Activated CD8-positive, alpha-beta T cell treated with anti-CD3 and anti-CD28 coated beads for 36 hours (primary cell): Measurements from ENCODE around the gene CNPY3. TPM values are rescaled to one million over a fixed set of nuclear protein-coding genes. Genes with fewer than 3 reads are reported as not detected.

Experiments
- ATAC-seq: fragments of 200-7000 bp; cut with Tn5 transposase; one replicate; pipeline ENCODE4 v1.10.0; 2021; ENCODE audit warnings: mild to moderate bottlenecking, moderate library complexity
- CTCF ChIA-PET: fragments of 350-600 bp; sonication (Branson Sonifier 250); formaldehyde crosslinking; loops from one replicate; lab custom pipeline; 2021; ENCODE audit warnings: antibody characterized with exemption; lab: Charles Lee
- POLR2A ChIA-PET: fragments of 350-600 bp; sonication (Branson Sonifier 250); formaldehyde crosslinking; loops from one replicate; lab custom pipeline; 2021; ENCODE audit warnings: antibody characterized with exemption; lab: Charles Lee
- DNase-seq: peaks from one replicate; pipeline ENCODE4 v3.0.0-alpha.2; 2020
- H3K27ac Mint-ChIP-seq: one replicate; pipeline ENCODE4 v1.8.0; 2021; ENCODE audit warnings: mild to moderate bottlenecking, mixed read lengths
- H3K27me3 Mint-ChIP-seq: one replicate; pipeline ENCODE4 v1.8.0; 2021; ENCODE audit warnings: mixed read lengths
- H3K36me3 Mint-ChIP-seq: one replicate; pipeline ENCODE4 v1.8.0; 2021; ENCODE audit warnings: low read depth, mixed read lengths
- H3K4me1 Mint-ChIP-seq: one replicate; pipeline ENCODE4 v1.8.0; 2021; ENCODE audit warnings: low read depth, mixed read lengths
- H3K4me3 Mint-ChIP-seq: one replicate; pipeline ENCODE4 v1.8.0; 2021; ENCODE audit warnings: mild to moderate bottlenecking, moderate library complexity, mixed read lengths
- H3K9me3 Mint-ChIP-seq: one replicate; pipeline ENCODE4 v1.8.0; 2021; ENCODE audit warnings: mixed read lengths
- intact Hi-C: fragments of 100-400 bp; cut with micrococcal nuclease; formaldehyde crosslinking; loops from one replicate; pipeline ENCODE4 v1.10.0; 2022
- total RNA-seq, 2 experiments: library from RNA; stranded (reverse); gene quantifications; one replicate each; pipeline ENCODE4 v1.2.3, GENCODE V29; 2021
- TF ChIP-seq, protein P1 (sequence below): fragments of 200-600 bp; IDR thresholded peaks from one replicate; pipeline ENCODE4 v1.8.0; 2022; ENCODE audit warnings: antibody characterized with exemption, mild to moderate bottlenecking

The CNPY3 gene
- total RNA-seq, 2 experiments from 2014 or later = 46.2 to 46.8 TPM

DNA sequence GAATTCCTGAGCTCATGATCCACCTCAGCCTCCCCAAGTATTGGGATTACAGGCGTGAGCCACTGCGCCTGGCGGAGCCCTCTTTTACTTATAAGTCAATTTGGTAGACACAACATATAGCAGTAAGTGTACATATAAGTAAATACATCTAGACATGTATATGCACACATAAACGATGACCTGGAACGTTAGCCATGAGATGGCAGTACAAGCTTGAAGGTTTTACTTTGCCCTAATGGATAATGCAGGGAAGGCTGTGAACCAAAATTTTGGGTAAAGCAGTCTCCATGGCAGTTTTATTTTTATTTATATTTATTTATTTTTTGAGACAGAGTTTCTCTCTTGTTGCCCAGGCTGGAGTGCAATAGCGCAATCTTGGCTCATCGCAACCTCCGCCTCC lies 28.8 kb downstream of the CNPY3 start:
- POLR2A ChIA-PET = interaction anchor here (1.3 kb wide), 1 partner anchor 12 kb away, joined by 3 read pairs; no protein-coding TSS in a partner anchor
- no peak overlapping the region for H3K27ac Mint-ChIP-seq
- intact Hi-C loops = no loop called here
- CTCF ChIA-PET = interaction anchor here (0.9 to 1.0 kb wide), 2 partner anchors 57 to 186 kb away, joined by 4 to 7 read pairs; no protein-coding TSS in a partner anchor
- TF ChIP-seq, protein P1, sequence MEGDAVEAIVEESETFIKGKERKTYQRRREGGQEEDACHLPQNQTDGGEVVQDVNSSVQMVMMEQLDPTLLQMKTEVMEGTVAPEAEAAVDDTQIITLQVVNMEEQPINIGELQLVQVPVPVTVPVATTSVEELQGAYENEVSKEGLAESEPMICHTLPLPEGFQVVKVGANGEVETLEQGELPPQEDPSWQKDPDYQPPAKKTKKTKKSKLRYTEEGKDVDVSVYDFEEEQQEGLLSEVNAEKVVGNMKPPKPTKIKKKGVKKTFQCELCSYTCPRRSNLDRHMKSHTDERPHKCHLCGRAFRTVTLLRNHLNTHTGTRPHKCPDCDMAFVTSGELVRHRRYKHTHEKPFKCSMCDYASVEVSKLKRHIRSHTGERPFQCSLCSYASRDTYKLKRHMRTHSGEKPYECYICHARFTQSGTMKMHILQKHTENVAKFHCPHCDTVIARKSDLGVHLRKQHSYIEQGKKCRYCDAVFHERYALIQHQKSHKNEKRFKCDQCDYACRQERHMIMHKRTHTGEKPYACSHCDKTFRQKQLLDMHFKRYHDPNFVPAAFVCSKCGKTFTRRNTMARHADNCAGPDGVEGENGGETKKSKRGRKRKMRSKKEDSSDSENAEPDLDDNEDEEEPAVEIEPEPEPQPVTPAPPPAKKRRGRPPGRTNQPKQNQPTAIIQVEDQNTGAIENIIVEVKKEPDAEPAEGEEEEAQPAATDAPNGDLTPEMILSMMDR = no peak
- peaks cover 8% of the 10 kb centered on the region for H3K4me1 Mint-ChIP-seq
- no peaks in the 10 kb centered on the region for H3K9me3 Mint-ChIP-seq
- no peaks in the 10 kb centered on the region for H3K36me3 Mint-ChIP-seq
- no peak overlapping the region for H3K4me3 Mint-ChIP-seq
- DNase-seq (no peak), ATAC-seq (no peak)
- no peaks in the 10 kb centered on the region for H3K27me3 Mint-ChIP-seq

DNA sequence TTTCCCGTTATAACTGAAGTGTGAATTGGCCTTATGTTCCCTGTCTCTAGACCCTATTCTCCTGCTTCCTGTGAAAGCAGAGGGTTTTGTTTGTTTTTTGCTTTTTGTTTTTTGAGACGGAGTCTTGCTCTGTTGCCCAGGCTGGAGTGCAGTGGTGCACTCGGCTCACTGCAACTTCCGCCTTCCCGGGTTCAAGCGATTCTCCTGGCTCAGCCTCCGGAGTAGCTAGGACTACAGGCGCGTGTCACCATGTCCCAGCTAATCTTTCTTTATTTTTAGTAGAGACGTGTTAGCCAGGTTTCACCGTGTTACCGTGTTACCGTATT lies 30.6 kb downstream of the CNPY3 start:
- POLR2A ChIA-PET = interaction anchor here (0.6 kb wide), 1 partner anchor 8 kb away, joined by 3 read pairs; no protein-coding TSS in a partner anchor
- H3K27ac Mint-ChIP-seq = no peak overlapping the region

DNA sequence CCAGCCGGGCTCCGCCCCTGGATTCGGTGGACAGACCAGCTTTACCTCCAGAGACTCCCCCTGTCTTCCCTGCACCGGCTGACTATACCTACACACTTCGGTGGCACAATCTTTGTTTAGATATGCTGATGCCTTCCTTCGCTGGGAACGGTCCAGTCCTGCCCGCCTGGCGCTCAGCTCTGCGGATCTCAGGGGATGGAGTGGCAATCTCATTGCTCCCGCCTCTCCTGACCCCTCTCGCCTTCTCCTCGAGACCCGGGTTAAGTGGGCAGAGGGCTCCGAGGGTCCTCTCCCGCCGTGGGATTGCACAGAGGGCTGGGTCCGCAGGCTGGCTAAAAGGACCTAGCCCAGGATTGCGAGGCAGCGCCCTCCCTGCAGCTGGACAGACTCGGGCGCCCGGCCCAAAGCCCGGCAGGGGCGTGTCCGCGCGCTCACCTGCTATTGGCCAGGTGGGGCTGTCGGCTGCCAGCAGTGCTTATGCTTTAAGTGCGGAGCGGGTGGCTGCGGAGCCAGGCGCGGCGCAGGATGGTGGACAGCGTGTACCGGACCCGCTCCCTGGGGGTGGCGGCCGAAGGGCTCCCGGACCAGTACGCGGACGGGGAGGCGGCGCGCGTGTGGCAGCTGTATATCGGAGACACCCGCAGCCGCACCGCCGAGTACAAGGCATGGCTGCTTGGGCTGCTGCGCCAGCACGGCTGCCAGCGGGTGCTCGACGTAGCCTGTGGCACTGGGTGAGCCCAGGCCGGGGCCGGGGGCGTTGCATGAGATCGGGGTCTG lies 31.2 kb downstream of the CNPY3 start, which contains the start of gene GNMT:
Gene GNMT, plus strand, starts transcription at position 512 of the 777 bp plus-strand sequence. Its CDS starts 14 bp downstream, at position 526.
- DNase-seq (peak; percentile 42), ATAC-seq (peak; percentile 77)
- ChIA-PET POLR2A (interaction anchor here (0.6 to 1.1 kb wide), 2 partner anchors 8 to 19 kb away, joined by 3 to 4 read pairs; partner anchors contain the start of gene PEX6), CTCF (interaction anchor here (0.6 to 1.1 kb wide), 2 partner anchors 11 to 36 kb away, joined by 3 read pairs; no protein-coding TSS in a partner anchor)
- Mint-ChIP-seq H3K27me3 (no peaks in the 10 kb centered on the region), H3K9me3 (no peaks in the 10 kb centered on the region), H3K36me3 (peaks cover 1% of the 10 kb centered on the region), H3K4me1 (peaks cover 8% of the 10 kb centered on the region), H3K4me3 (peak within 1 kb of the TSS; percentile 54), H3K27ac (no peak within 1 kb of the TSS)
- intact Hi-C loops = no loop called here
- TF ChIP-seq, protein P1 = no peak

More for the DNA sequence above, 30.6 kb downstream of the CNPY3 start:
- intact Hi-C loops = no loop called here
- Mint-ChIP-seq H3K4me3 (no peak overlapping the region), H3K4me1 (peaks cover 8% of the 10 kb centered on the region), H3K36me3 (no peaks in the 10 kb centered on the region), H3K27me3 (no peaks in the 10 kb centered on the region), H3K9me3 (no peaks in the 10 kb centered on the region)
- TF ChIP-seq, protein P1 = no peak
- CTCF ChIA-PET = no interaction called here
- ATAC-seq (no peak), DNase-seq (no peak)

DNA sequence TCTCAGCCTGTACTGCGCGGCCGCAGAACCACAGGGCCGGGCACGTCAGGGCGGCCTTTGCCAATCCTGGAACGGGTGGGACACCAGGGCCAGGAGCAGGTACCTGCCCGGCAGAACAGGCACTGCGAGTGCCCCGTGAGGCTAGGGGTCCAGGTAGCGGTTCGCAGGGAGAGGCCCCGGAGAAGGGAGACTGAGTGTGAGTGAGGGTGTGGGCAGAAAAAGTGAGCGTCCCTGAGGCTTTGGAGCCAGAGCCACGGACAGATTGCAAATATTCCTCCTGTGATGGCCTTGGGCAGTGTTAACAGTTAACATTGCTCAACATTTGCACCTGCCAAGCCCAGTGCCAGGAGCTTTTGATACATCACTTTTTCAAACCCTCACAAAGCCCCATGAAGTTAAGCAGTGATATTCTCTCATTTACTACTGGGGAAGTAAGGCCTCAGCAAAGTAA lies 31.8 kb downstream of the CNPY3 start:
- DNase-seq = no peak
- Mint-ChIP-seq H3K4me3 (peak overlapping the region; percentile 54), H3K27ac (no peak overlapping the region), H3K4me1 (peaks cover 8% of the 10 kb centered on the region), H3K9me3 (no peaks in the 10 kb centered on the region), H3K36me3 (peaks cover 2% of the 10 kb centered on the region), H3K27me3 (no peaks in the 10 kb centered on the region)
- TF ChIP-seq, protein P1 = no peak
- POLR2A ChIA-PET = interaction anchor here (1.1 kb wide), 1 partner anchor 19 kb away, joined by 4 read pairs; the partner anchor contains the start of gene PEX6
- CTCF ChIA-PET = interaction anchor here (1.1 kb wide), 1 partner anchor 10 kb away, joined by 3 read pairs; no protein-coding TSS in a partner anchor
- ATAC-seq = no peak
- intact Hi-C loops = no loop called here

DNA sequence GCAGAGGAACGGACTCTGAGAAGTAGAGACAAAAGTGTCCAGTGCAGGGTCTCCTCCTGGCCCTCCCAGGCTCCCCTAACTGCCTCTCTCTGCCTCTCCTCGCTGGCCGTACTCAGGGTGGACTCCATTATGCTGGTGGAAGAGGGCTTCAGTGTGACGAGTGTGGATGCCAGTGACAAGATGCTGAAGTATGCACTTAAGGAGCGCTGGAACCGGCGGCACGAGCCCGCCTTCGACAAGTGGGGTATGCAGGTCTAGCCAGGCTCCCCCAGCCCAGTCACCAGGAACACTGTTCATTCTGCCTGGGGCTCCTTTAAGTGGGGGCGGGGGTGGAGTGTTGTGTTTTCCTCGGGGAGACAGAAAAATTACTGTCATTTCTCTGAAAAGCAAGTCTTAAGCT lies 32.8 kb downstream of the CNPY3 start:
- TF ChIP-seq, protein P1 = no peak
- Mint-ChIP-seq H3K36me3 (peaks cover 2% of the 10 kb centered on the region), H3K27ac (no peak overlapping the region), H3K4me3 (no peak overlapping the region), H3K27me3 (no peaks in the 10 kb centered on the region), H3K4me1 (peaks cover 8% of the 10 kb centered on the region), H3K9me3 (no peaks in the 10 kb centered on the region)
- DNase-seq (no peak), ATAC-seq (no peak)
- intact Hi-C loops = no loop called here
- CTCF ChIA-PET = interaction anchor here (1.3 kb wide), 1 partner anchor 59 kb away, joined by 4 read pairs; the partner anchor contains the start of gene RRP36
- POLR2A ChIA-PET = no interaction called here
